GM21367 (cell line): ENCODE measurements around the gene CCDC170.

Experiments used
- ATAC-seq: cut with Tn5 transposase; IDR thresholded peaks from one replicate; pipeline ENCODE4 v1.9.1; 2021; ENCODE audit not compliant: unreplicated experiment

CCDC170 gene

GRCh38 chr6:151651639-151652038 is 157.8 kb downstream of the CCDC170 start:
- ATAC-seq, result no peak

DNA sequence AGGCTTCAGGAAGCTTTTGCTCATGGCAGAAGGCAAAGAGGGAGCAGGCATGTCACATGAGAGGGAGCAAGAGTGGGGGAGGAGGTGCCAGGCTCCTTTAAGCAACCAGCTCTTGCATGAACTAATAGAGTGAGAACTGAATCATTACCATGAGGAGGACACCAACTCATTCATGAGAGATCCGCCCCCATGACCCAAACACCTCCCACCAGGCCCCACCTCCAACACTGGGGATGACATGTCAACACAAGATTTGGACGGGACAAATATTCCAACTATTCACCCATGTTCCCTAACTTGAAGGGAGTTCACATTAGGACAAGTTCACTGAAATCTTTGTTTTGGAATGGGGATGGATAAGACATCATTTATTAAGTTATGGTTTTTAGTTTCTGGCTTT is 158.5 kb downstream of the CCDC170 start:
- no peak for ATAC-seq

DNA sequence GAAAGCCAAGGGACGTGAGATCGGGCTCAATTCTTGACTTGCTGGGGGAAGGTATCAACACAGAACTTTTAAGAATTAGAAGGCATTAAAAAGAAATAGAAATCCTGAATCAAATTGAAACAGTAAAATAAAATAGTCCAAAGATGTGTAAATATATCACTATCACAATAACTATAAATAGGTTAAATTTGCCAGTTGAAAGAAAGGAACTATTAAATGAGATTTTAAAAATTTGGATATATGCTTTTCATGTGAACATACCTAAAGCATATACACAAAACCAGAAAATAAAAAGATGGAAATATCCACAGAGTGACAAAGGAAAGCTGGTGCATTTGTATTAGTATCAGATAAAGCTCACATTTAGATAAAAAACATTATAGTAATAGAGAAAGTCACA is 161.3 kb downstream of the CCDC170 start:
- no peak for ATAC-seq

DNA sequence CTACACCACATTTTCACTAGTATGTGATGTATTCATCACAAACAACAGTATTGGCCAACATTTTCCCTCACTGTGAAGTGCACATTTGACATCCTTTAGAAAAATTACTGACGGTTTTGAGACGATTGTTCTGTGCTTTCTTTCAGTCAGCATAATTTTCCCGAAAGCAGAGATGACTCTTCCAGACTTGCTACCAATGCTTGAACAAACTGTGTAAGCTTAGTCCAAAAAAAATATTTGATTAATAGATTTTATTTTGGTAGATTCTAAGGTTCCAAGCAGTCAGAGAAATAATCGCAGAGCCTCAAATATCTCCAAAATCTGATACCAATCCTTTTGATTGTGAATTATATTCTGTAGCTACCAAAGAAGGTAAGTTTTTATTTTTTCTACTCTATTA is 162.6 kb downstream of the CCDC170 start:
- ATAC-seq, result no peak

DNA sequence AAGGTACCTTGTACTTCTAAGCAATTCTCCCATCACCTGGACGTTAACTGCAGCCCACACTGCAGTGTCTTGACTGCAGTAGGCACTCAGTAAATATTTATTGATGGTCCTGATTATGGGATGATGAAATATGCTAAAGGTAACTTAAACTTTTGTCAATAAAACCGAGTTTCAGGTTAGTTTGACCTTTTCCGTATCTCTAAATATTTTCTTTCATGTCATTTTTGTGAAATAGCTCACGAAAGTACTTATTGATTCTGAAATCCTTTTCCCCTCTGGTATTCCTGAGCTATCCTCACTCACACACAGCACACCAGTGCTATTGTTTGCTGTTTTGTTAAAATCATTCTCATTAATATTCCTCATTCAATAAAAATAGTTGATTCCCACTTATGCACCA is 164.3 kb downstream of the CCDC170 start:
- no peak for ATAC-seq

DNA sequence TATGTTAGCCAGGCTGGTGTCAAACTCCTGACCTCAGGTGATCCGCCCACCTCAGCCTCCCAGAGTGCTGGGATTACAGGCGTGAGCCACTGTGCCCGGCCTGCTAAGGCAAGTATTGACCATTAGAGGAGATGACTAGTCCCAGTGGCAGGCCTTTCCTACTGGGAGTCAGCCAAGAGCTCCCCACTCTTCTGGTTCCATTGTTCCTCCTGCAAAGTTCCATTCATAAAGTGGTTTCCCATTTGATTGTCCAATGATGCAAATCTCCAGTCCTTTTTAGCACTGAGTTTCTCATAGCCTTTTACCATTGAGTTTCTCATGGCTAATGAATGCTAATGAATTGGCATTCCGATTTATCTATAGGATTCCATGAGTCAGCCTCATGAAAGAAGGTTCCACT is 165.4 kb downstream of the CCDC170 start:
- ATAC-seq, result no peak

- ATAC-seq, result no peak
Observed at GRCh38 chr6:151661509-151661908, 167.7 kb downstream of the CCDC170 start.

DNA sequence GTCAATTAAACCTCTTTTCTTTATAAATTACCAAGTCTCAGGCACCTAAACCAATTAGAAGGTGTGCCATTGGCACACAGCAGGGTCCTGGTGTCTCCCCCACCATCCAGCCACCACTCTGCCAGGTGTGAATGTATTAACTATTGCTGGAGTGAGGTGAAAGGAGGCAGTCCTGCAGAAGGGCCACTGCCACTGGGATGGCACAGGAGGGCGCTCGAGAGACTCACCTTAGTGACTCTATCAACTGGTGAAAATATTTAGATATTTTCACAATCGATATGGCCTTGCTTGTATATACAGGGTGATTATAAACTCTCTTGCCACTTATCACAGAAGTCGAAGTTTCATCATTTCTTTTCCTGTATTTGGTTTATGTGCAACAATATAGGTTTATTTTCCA is 168.1 kb downstream of the CCDC170 start:
- no peak for ATAC-seq

GRCh38 chr6:151663559-151663958 is 169.7 kb downstream of the CCDC170 start:
- ATAC-seq, result no peak

GRCh38 chr6:151664390-151664789 is 170.6 kb downstream of the CCDC170 start:
- ATAC-seq, result no peak

GRCh38 chr6:151665329-151665728 is 171.5 kb downstream of the CCDC170 start:
- no peak for ATAC-seq

DNA sequence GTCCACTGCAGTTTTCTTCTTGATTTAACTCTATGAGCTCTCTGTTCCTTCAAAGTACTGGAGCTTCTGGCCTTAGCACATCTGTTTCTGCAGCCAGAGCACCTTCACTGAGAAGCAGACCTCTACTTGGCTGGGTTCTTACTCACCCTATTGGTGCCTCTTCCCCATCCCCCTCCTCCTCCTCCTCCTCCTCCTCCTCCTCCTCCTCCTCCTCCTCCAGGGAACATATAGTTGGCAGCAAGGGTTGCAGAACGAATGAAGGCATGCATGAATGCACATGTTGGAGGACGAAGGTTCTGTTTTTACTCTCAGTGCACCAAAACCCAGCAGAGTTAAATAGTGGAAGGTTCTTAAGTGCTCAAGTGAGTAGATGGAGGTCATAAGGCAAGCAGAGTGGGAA is 172.7 kb downstream of the CCDC170 start:
- ATAC-seq, result no peak

DNA sequence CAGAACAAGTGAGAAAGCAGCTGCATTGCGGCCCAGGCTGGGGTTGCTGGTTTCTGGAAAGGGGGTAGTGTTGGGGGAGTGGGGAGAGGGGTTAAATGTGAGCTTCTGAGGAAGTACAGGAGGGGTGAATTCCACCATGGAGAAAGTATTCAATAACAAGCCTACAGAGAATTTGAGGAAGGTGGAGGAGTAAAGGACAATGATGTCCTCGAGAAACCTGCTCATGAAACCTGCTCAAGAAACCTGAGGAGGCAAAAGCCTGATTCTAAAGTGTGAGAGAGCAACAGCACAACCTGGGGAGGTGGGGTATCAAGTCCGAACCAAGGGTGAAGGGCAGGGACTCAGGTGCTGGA is 175.4 kb downstream of the CCDC170 start:
- no peak for ATAC-seq

- no peak for ATAC-seq
Observed at GRCh38 chr6:151670116-151670515, 176.3 kb downstream of the CCDC170 start.
